OCI-LY3 (cell line): Measurements from ENCODE around the gene PPP6R2.

Experiments
- CTCF ChIP-seq: fragments of 200-600, 300-600 bp; sonication (generic); IDR thresholded peaks from 2 replicates; pipeline ENCODE4 v1.5.1; 2014; ENCODE audit warnings: antibody characterized with exemption, low read length, low read depth
- EZH2phosphoT487 ChIP-seq: fragments of 200-600 bp; shearing (Covaris generic); IDR thresholded peaks from 2 replicates; pipeline ENCODE4 v1.6.1; 2018; ENCODE audit warnings: antibody characterized with exemption, mixed run types, low read depth

- TF ChIP-seq CTCF (no peak), EZH2phosphoT487 (no peak)
Measured at GRCh38 chr22:50423956-50424355, 80.8 kb downstream of the PPP6R2 start.
